GM03348 (cell line): ENCODE measurements around the gene RAD51B.
"Not testable (repeated sequence)": the region's sequence is repeated elsewhere in the genome, so short reads cannot be mapped to it uniquely, and the experiment has no call there.

Experiments used
- DNase-seq: peaks from one replicate; pipeline ENCODE4 v3.0.0; 2012; ENCODE audit warnings: low spot score

RAD51B gene

DNA sequence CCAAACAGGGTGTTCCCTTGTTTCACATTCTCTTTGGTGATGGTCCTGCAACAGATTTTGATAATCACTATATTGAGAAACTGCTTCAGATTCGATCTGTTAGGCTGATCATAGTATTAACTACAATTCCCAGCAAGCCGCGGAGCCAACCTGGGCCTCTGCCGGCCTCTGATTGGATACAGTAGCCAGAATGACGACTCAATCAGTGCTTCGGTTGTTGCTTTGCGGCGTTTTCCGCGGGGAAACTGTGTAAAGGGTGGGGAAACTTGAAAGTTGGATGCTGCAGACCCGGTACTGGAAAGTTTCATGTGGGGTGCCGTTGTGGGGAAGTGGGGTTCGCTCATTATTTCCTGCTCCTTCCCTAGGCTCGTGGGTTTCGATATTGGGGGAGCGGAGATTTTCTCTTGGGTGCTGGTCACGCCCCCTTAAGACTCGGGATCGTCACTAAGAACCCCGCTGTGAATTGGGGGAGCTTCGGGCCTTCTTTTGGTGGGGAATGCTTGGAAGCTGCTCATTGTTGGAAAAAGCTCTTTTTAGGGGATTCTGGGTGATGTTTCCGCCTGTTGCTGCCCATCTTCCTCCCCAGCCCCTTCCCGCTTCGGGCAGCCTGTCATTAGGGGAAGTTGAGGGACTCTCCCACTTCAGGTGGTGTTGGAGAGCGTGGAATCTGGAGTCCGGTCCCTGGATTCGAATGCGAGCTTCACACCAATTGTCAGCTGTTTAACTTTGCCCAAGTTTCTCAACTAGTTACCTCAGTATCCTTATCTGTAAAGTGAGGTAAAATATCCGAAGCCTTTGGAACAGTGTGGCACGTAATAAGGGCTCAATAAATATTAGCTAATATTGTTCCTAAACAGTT lies at the start of gene RAD51B:
Gene RAD51B, plus strand, starts transcription at position 217 of the 859 bp plus-strand sequence.
- DNase-seq, result peak; percentile 96

- DNase-seq, result no peak
These were observed 45.7 kb upstream of the RAD51B start for GRCh38 chr14:67773844-67774377.

- no peak for DNase-seq
These were observed 42.8 kb upstream of the RAD51B start for GRCh38 chr14:67776653-67777322.

GRCh38 chr14:67778792-67779191 lies 40.8 kb upstream of the RAD51B start:
- no peak for DNase-seq

DNA sequence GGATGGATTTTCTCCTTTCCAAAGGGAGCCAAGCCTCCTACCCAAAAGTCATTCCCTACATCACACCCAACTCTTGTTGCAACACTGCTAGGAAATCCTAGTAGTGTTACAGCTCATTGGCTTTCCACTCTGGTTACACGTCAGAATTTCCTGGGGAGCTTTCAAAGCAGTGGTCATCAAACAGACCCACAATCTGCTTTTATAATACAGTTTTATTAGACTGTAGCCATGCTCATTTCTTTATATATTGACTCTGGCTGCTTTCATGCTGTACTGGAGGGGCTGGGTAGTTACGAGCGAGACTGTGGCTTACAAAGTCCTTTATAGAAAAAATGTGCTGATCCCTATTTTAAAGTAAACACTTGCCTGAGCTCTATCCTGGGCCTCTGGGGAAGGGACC lies 37.5 kb upstream of the RAD51B start:
- DNase-seq, result no peak

- no peak for DNase-seq
These were observed 35.2 kb upstream of the RAD51B start for GRCh38 chr14:67784244-67784823.

- DNase-seq, result no peak
These were observed 34.1 kb upstream of the RAD51B start for GRCh38 chr14:67785270-67786109.

- DNase-seq, result no peak
These were observed 31.9 kb upstream of the RAD51B start for GRCh38 chr14:67787673-67788072.

DNA sequence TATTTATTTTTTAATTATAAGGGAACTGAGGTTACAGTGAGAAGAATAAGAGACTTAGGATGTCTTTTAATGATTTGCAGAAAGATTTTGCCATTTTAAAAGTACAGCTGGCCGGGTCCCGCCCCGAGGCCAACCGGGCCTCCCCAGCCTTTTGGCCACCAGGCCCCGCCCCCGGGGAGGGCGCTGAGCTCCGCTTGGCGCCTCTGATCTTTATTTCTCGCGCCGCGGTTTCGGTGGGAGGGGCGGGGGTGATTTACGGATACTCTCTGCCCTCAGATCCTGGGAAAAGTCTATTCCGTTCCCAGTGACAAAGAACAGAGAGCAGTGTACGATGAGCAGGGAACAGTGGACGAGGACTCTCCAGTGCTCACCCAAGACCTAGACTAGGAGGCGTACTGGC lies 20.8 kb upstream of the RAD51B start:
- DNase-seq, result no peak

GRCh38 chr14:67800743-67801142 lies 18.8 kb upstream of the RAD51B start:
- DNase-seq, result no peak

- DNase-seq, result peak; percentile 42
These were observed 13.3 kb upstream of the RAD51B start for GRCh38 chr14:67806246-67806645.

DNA sequence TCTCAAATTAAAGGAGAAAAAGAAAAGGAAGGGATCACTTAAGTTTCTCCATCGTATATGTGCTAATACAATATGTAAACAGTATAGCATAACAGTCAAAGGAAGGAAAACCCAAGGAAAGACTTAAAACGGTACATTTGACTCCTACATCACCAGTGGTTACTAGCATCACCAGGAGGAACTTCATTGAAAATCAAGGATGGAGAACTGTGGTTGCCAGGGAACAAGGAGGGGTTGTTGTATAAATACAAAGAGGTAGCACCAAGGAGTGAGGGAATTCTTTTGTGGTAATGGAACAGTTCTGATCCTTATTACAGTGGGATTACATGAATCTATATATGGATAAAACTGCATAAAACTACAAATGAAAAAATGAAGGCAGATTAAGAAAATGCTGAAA lies 4.8 kb upstream of the RAD51B start:
- DNase-seq, result no peak

- DNase-seq, result peak; percentile 42
These were observed 3.9 kb upstream of the RAD51B start for GRCh38 chr14:67815573-67816225.

GRCh38 chr14:67816326-67817002 lies 3.1 kb upstream of the RAD51B start, which contains the start of gene ZFYVE26:
Gene ZFYVE26 (minus strand): TSS chr14:67816590. CDS start chr14:67815963, 627 bp downstream.
- peak; percentile 96 for DNase-seq

DNA sequence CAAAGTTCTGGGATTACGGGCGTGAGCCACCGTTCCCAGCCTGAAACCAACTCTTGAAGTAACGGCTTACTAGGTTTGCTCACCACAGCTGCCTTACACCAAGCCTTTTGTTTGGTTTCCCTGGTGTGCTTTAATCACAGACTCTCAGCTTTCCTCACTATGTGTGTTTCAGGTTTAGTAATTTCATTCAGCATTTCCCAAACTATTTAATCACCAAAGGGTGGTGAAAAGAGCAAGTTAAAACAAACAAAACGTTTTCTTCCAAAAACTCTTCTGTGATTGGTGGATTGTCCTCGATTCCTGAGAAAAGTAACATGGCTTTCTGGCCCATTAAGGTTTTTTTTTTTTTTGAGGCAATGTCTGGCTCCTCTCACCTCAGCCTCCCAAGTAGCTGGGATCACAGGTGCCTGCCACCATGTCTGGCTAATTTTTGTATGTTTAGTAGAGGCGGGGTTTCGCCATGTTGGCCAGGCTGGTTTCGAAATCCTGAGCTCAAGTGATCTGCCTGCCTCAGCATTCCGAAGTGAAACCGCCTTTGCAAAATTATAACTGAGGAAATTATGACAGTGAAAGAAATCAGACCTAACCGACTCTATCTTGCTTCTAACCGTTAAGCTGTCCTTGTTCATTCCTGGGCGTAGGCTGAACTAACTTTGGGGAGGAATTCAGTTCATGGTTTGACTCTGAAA lies 1.7 kb upstream of the RAD51B start:
- DNase-seq, result no peak

DNA sequence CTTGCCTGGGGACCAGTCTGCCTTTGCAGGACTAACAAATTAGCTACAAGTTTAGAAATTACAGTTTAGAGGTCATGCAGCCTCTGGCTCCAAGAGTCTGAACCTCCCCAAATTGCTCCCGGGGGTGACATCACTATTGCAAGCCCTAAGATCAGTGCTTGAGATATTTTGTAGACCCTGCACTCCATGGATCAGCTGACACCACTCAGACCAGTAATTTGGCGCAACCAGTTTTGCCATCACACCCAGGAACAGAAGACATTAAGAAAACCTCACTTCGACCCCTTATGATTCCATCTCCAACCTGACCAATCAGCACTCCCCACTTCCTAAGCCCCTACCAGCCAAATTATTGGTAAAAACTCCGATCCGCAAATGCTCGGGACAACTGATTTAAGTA lies 1.1 kb upstream of the RAD51B start:
- DNase-seq, result not testable (repeated sequence)

DNA sequence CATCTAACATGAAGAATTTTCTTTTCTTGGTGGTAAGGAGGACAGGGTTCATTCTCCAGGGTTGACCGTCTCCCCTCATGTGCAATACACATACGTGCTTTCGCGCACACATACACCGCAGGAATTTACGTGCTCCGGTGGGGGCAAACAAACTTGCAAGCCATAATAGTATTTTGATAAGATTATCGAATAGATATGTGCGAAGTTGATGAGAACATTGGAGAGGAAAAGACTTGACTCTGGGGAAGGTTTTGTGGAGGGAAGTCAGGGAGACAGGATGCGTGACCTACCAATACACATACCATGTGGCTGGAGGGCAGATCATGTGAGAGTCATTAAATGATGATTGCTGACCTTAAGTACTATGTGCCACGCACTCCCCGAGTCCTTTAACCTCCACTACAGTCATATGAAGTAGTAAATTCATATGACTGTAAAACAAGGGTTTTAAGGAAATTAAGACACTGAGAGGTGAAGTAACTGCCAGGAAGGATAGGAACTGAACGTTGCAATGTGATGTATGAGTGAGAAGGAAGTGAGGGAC lies 921 bp downstream of the RAD51B start:
- DNase-seq, result no peak

GRCh38 chr14:67821121-67821520 lies 1.5 kb downstream of the RAD51B start:
- no peak for DNase-seq

- no peak for DNase-seq
These were observed 11.5 kb downstream of the RAD51B start for GRCh38 chr14:67831113-67831512.

DNA sequence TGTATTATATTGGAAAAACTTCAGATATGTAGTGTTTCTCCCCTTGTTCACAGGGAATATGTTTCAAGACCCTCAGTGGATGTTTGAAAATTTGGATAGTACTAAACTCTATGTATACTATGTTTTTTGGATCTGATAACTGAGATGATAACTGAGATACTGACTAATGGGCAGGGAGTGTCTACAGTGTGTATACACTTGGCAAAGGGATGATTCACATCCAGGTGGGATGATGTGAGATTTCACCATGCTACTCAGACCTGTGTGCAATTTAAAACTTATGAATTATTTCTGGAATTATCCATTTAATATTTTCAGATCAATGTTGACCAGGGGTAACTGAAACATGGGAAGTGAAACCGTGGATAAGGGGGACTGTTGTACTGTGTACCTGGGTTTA lies 13.8 kb downstream of the RAD51B start:
- no peak for DNase-seq
